PC-3 (cell line): ENCODE data around the gene VPS8. TPM values are rescaled to one million over a fixed set of nuclear protein-coding genes. Genes with fewer than 3 reads are reported as not detected.

Source experiments
- ATAC-seq: fragments of 200-7000 bp; cut with Tn5 transposase; 2 replicates; pipeline ENCODE4 v1.9.1; 2020; ENCODE audit warnings: mild to moderate bottlenecking, moderate library complexity
- BruUV-seq: library from RNA; stranded (reverse); fragments of 400-500 nt; replicated peaks from 2 replicates; lab custom pipeline; 2021; lab: Mats Ljungman, UMichigan
- CTCF ChIA-PET: fragments of 300-600 bp; sonication (Branson Sonifier 250); formaldehyde crosslinking; loops from one replicate; lab custom pipeline; 2022; ENCODE audit warnings: antibody characterized with exemption; lab: Charles Lee
- POLR2A ChIA-PET: fragments of 300-600 bp; sonication (Branson Sonifier 250); formaldehyde crosslinking; loops from one replicate; lab custom pipeline; 2022; ENCODE audit warnings: antibody characterized with exemption; ENCODE audit not compliant: unreplicated experiment; lab: Charles Lee
- DNase-seq: peaks from one replicate; pipeline ENCODE4 v3.0.0-alpha.2; 2015
- H2AFZ ChIP-seq: fragments of 300-600 bp; sonication (generic); 2 replicates; pipeline ENCODE4 v1.6.0; 2016; ENCODE audit warnings: antibody characterized with exemption, low read length
- H3F3A ChIP-seq: fragments of 300-600 bp; sonication (generic); one replicate; pipeline ENCODE4 v1.6.0; 2017; ENCODE audit warnings: antibody characterized with exemption, low read length, control low read depth, mild to moderate bottlenecking; ENCODE audit not compliant: unreplicated experiment
- H3K27ac ChIP-seq: fragments of 300-600 bp; sonication (generic); 2 replicates; pipeline ENCODE4 v1.5.1; 2016; ENCODE audit warnings: mild to moderate bottlenecking, low read length
- H3K27me3 ChIP-seq: fragments of 300-600 bp; sonication (generic); 2 replicates; pipeline ENCODE4 v1.6.1; 2016; ENCODE audit warnings: low read length, mixed read lengths
- H3K36me3 ChIP-seq: fragments of 300-600 bp; sonication (generic); 2 replicates; pipeline ENCODE4 v1.6.1; 2016; ENCODE audit warnings: low read depth, mixed run types, low read length, mixed read lengths
- H3K4me1 ChIP-seq: fragments of 300-600 bp; sonication (generic); 2 replicates; pipeline ENCODE4 v1.5.1; 2016; ENCODE audit warnings: low read length; ENCODE audit not compliant: insufficient read depth
- H3K4me2 ChIP-seq: fragments of 300-600 bp; sonication (generic); 2 replicates; pipeline ENCODE4 v1.6.0; 2016; ENCODE audit warnings: low read length
- H3K4me3 ChIP-seq: fragments of 300-600 bp; sonication (generic); 2 replicates; pipeline ENCODE4 v1.5.1; 2016; ENCODE audit warnings: mild to moderate bottlenecking, low read length, mixed read lengths
- H3K79me2 ChIP-seq: fragments of 300-600 bp; sonication (generic); 2 replicates; pipeline ENCODE4 v1.6.1; 2017; ENCODE audit warnings: low read length, mixed read lengths
- H3K9ac ChIP-seq: fragments of 300-600 bp; sonication (generic); 2 replicates; pipeline ENCODE4 v1.6.0; 2016; ENCODE audit warnings: mild to moderate bottlenecking, low read length
- H3K9me2 ChIP-seq: fragments of 300-600 bp; sonication (generic); replicated peaks from 2 replicates; pipeline ENCODE4 v1.6.1; 2016; ENCODE audit warnings: mixed run types, low read length, mixed read lengths
- H3K9me3 ChIP-seq: fragments of 300-600 bp; sonication (generic); 2 replicates; pipeline ENCODE4 v1.6.1; 2016; ENCODE audit warnings: low read length, mixed read lengths
- H4K20me1 ChIP-seq: fragments of 300-600 bp; sonication (generic); 2 replicates; pipeline ENCODE4 v1.6.1; 2016; ENCODE audit warnings: low read length, mixed read lengths
- CTCF ChIP-seq: fragments of 300-600 bp; sonication (generic); conservative IDR thresholded peaks from 2 replicates; pipeline ENCODE4 v1.5.1; 2017; ENCODE audit warnings: antibody characterized with exemption, low read depth, mild to moderate bottlenecking, low read length
- EZH2 ChIP-seq: fragments of 300-600 bp; sonication (generic); IDR thresholded peaks from one replicate; pipeline ENCODE4 v1.6.1; 2017; ENCODE audit warnings: antibody characterized with exemption, mild to moderate bottlenecking, low read length; ENCODE audit not compliant: unreplicated experiment
- EZH2phosphoT487 ChIP-seq: fragments of 300-600 bp; sonication (generic); IDR thresholded peaks from 2 replicates; pipeline ENCODE4 v1.6.1; 2018; ENCODE audit warnings: mild to moderate bottlenecking, antibody characterized with exemption, low read length, borderline replicate concordance
- intact Hi-C: fragments of 100-400 bp; cut with micrococcal nuclease; formaldehyde crosslinking; loops from 2 replicates; pipeline ENCODE4 v1.9.0; 2023
- total RNA-seq: library from RNA; depleted of rRNA; stranded (reverse); fragments of >200 nt; gene quantifications from 2 replicates; pipeline ENCODE4 v1.2.3, GENCODE V29; 2014

VPS8 gene
- total RNA-seq, 1 experiment from 2014 or later = 38.0 TPM

- no peak for DNase-seq
- no peaks in the 10 kb centered on the region for H3K79me2 ChIP-seq
- no peaks in the 10 kb centered on the region for H3K9me2 ChIP-seq
- no peaks in the 10 kb centered on the region for H3K4me1 ChIP-seq
- no peaks in the 10 kb centered on the region for H3K9me3 ChIP-seq
- no peak overlapping the region for H3K9ac ChIP-seq
- H3K27ac ChIP-seq = no peak overlapping the region
- H3K4me2 ChIP-seq = no peak overlapping the region
- ATAC-seq = no peak
- H3K27me3 ChIP-seq = no peaks in the 10 kb centered on the region
- no peak for TF ChIP-seq EZH2
- TF ChIP-seq EZH2phosphoT487 = no peak
- TF ChIP-seq CTCF = no peak
- POLR2A ChIA-PET = no interaction called here
- H3F3A ChIP-seq = no peaks in the 10 kb centered on the region
- intact Hi-C loops = no loop called here
- no peaks in the 10 kb centered on the region for H4K20me1 ChIP-seq
- no TSS peak for BruUV-seq
- peaks cover 11% of the 10 kb centered on the region; the same call in 1 of the 2 replicates for H3K36me3 ChIP-seq
- H3K4me3 ChIP-seq = no peak overlapping the region
- no peak overlapping the region for H2AFZ ChIP-seq
- CTCF ChIA-PET = no interaction called here
Observed at GRCh38 chr3:184873141-184873540, 61.2 kb downstream of the VPS8 start.

GRCh38 chr3:184874709-184875644, 63.0 kb downstream of the VPS8 start:
- no peak overlapping the region for H3K27ac ChIP-seq
- H3K27me3 ChIP-seq = no peaks in the 10 kb centered on the region
- TF ChIP-seq CTCF = peak; percentile 85
- TF ChIP-seq EZH2 = no peak
- TF ChIP-seq EZH2phosphoT487 = no peak
- no peak overlapping the region for H2AFZ ChIP-seq
- no peaks in the 10 kb centered on the region for H3K79me2 ChIP-seq
- H3K36me3 ChIP-seq = peaks cover 11% of the 10 kb centered on the region; the same call in 1 of the 2 replicates
- peak; percentile 63 for DNase-seq
- ATAC-seq = peak; percentile 69
- H3K9me2 ChIP-seq = no peaks in the 10 kb centered on the region
- ChIA-PET POLR2A (no interaction called here), CTCF (interaction anchor here (0.6 to 0.7 kb wide), 5 partner anchors 12 to 907 kb away, joined by 8 to 19 read pairs (median 11); no protein-coding TSS in a partner anchor)
- intact Hi-C loops = loop anchor here (1.0 kb wide), 4 partner anchors 195 to 405 kb away; no protein-coding TSS in a partner anchor
- H3K4me3 ChIP-seq = no peak overlapping the region
- no peak overlapping the region for H3K9ac ChIP-seq
- no peaks in the 10 kb centered on the region for H3F3A ChIP-seq
- no peaks in the 10 kb centered on the region for H4K20me1 ChIP-seq
- no peak overlapping the region for H3K4me2 ChIP-seq
- no peaks in the 10 kb centered on the region for H3K4me1 ChIP-seq
- H3K9me3 ChIP-seq = no peaks in the 10 kb centered on the region
- no TSS peak for BruUV-seq
